Retinal pigment epithelial cell (primary cell): Measurements from ENCODE around the gene DUSP3.

ENCODE experiments used
- DNase-seq: peaks from one replicate; pipeline ENCODE4 v3.0.0-alpha.2; 2010; ENCODE audit warnings: low read depth
- H3K4me3 ChIP-seq: 2 replicates; pipeline ENCODE4 v1.5.1; 2011; ENCODE audit warnings: mild to moderate bottlenecking, low read length, control low read depth, moderate library complexity
- TF ChIP-seq, protein P1 (sequence below): conservative IDR thresholded peaks from 2 replicates; pipeline ENCODE4 v1.5.1; 2011; ENCODE audit warnings: low read depth, low read length, control low read depth, inconsistent platforms

Gene DUSP3

DNA sequence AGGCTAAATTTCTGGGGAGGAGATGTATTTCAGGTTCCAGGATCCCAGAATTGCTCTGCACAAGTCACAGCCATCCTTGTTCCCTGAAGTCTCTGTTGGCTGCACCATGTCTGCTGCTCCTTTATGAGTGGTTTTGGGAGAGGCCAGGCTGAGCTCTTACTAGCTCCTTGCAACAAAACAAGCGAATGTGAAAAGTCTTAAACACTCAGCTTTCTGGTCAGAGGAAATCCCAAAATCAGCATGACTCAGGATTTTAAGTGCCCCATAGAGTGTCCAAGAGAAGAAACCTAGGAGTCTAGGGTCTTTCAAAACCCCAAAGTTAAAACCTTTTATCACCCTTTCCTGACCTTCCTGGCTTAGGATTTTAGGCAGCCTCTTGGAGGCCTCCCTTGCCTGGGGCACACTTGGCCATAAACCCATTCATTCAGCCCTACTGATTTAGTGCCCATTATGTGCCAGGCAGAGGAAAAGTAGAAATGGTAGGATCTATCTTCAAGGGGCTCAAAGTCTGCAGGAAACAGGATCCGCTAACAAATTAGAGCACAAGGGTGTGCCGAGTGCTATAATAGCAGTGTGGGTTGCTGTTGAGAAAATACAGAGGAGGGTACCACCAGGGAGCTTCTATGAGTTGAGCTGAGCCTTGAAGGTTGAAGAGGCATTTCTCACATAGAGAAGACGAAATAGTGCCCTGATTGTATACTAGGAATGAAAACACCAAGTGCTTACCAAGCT is 57.1 kb downstream of the DUSP3 start:
- TF ChIP-seq, protein P1, sequence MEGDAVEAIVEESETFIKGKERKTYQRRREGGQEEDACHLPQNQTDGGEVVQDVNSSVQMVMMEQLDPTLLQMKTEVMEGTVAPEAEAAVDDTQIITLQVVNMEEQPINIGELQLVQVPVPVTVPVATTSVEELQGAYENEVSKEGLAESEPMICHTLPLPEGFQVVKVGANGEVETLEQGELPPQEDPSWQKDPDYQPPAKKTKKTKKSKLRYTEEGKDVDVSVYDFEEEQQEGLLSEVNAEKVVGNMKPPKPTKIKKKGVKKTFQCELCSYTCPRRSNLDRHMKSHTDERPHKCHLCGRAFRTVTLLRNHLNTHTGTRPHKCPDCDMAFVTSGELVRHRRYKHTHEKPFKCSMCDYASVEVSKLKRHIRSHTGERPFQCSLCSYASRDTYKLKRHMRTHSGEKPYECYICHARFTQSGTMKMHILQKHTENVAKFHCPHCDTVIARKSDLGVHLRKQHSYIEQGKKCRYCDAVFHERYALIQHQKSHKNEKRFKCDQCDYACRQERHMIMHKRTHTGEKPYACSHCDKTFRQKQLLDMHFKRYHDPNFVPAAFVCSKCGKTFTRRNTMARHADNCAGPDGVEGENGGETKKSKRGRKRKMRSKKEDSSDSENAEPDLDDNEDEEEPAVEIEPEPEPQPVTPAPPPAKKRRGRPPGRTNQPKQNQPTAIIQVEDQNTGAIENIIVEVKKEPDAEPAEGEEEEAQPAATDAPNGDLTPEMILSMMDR: no peak
- no peak overlapping the region for H3K4me3 ChIP-seq
- no peak for DNase-seq

DNA sequence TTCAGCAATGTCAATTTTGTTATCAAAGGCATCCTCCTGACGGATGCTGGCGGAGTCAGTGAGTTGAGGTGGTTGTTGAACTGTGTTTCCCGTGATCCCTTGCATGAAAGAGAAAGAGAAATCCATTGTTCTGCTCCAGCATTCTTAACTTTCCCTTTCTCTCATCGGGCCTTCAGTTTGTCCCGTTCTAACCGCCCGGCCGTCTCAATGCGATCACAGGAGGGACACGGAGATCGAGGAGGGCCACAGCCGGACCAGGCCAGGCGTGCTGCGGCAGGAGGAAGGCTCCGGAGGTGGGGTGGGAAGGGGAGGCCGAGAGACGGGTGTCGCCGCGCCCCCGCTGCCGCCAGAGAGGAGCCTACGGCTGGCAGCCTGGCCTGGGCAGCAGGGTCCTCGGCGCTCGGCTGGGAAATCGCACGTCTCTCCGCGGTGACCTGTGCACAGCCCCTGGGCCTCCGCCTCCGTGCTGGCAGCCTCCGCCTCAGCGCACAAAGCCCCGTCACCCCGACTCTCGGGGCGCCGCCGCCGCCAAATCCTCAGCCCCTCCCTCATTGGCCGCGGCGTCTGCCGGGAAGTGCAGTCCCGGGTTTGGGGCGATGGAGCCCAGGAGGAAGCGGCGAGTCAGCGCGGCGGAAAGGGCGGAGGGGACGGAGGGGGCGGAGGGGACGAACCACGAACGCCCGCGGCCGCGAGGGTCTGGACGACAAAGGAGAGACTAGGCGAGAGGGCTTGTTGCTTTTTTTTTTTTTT is 58.3 kb downstream of the DUSP3 start:
- no peak for DNase-seq
- TF ChIP-seq, protein P1: no peak
- H3K4me3 ChIP-seq: peak overlapping the region; percentile 48

DNA sequence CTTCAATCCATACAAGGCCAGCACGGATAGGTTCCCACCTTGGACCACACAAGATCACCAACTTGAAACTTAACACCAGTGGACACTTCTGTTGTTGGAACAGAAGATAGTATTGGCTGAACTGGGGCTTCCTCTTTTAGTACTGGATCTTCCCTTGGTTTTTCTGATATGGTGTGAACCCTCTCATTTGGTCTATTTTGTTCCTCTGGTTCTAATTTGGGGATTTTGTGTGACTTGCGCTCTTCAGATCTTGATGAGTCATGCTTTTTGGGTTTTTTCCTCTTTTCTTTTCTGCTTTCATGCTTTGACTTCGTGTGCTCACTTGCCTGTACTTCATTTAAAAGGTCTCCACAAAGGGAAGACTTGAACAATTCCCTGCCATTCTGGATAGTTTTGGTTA is 59.2 kb downstream of the DUSP3 start:
- no peak overlapping the region for H3K4me3 ChIP-seq
- DNase-seq: no peak
- TF ChIP-seq, protein P1: no peak

DNA sequence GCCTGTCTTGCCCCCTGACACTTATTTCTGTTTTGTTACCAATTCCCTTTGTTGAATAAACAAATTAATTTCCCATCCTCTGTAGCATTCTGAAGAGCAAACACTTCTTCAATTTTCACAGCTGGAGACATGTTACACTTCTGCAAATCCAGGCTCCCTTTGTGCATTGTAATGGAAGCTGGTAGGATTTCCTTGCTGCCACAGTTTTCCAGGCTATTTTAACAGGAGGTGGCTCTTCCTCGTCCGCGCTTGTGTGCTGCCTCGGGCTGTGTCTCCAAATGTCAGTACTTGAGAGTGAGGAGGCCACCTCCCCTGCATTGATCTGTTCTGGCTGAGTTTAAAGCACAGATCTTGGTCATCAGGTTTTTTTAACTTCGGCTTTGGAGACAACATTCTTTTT is 60.2 kb downstream of the DUSP3 start:
- H3K4me3 ChIP-seq: no peak overlapping the region
- TF ChIP-seq, protein P1: no peak
- no peak for DNase-seq

DNA sequence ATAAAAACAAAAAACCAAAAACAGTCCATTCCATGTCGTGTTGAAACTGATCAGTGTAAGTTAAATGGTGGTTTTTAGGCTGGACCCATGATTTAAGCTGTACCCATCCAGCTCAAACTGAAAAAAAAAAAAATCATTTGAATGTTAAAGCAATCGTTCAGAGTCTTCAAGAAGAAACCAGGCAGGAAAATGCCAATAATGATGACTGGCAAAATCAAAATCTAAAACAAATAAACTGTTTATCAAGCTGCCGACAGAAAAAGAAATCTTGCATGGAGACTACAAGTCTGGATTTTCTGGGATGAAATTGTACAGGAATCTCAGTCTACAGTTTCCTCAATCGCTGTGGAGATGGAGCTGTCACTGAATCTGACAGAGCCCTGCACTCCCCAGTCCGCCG is 60.9 kb downstream of the DUSP3 start:
- no peak overlapping the region for H3K4me3 ChIP-seq

More for the DNA sequence above, 60.9 kb downstream of the DUSP3 start:
- TF ChIP-seq, protein P1: no peak
- no peak for DNase-seq
